NCI-H524 (cell line): ENCODE data around the gene GPBP1L1.
"Not testable (repeated sequence)": the region's sequence is repeated elsewhere in the genome, so short reads cannot be mapped to it uniquely, and the experiment has no call there.

Experiments used
- DNase-seq, 2 experiments: peaks; one replicate each; lab custom pipeline; 2025; lab: John Stamatoyannopoulos, UW

GPBP1L1 gene

GRCh38 chr1:45635211-45635610 lies 51.1 kb downstream of the GPBP1L1 start:
- no peak for DNase-seq

- no peak for DNase-seq
These were observed 55.9 kb downstream of the GPBP1L1 start for GRCh38 chr1:45630429-45630828.

- no peak for DNase-seq
These were observed 57.3 kb downstream of the GPBP1L1 start for GRCh38 chr1:45629035-45629434.

DNA sequence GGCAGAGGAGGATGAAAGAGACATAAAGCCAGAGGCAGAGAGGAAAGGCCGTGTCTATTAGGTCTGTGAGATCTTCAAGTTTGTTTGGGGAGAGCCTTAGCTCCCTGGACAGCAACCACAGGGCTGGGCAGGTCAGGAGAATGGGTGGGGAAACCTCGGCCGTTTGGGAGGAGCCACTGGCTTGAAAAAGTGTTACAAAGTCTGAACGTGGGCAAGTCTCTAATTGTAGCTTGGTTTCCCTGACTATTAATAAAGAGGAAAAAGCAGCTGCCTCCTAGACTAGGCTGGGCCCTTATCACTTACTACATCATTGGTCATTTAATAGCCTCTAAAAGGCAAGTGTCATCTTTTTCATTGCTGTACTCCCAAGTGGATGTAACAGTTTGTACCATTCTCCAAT lies 62.4 kb downstream of the GPBP1L1 start, which contains the start of gene CCDC17:
Gene CCDC17, minus strand, starts transcription at position 83 of the 400 bp plus-strand sequence. CDS start 145 bp downstream, outside the sequence.
- no peak for DNase-seq

DNA sequence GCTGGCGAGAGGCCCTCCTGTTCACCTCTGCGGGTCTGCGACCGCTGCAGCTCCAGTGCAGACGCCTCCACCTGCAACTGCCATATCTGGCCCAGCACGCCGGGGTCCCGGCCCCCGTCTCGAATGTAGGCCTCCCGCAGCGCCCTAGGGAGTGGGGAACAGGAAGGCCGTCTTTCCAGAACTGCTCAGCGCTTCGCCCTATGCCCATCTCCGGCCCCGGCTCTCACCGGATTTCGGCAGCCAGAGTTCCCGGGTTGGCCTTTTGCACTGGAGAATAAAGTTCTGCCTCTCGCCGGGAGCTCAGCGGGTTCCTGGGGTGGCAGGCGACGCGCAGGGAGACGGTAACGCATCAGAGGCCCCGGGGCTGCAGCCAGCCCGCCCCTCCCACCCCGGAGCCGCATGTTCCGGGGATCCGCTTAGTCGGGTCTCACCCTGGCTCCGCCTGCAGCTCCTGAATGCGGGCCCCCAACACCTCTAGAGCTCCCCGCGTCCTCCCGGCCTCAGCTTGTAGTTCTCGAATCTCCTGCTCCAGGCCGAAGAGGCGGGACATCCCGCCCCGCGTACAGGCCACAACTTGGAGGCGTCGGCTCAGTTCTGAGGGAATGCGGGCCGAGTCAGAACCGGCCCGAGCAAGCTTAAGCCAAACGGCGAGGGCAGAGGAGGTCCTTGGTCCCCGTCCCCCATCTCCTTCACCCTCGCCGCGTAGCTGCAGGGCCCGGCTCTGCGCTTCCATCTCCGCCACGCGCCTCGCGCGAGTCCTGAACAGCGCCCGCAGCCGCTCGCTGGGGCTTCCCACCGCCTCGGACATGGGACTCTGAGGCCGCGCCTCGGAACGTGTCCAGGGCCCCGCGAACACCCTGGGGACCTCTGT lies 63.6 kb downstream of the GPBP1L1 start:
- no peak for DNase-seq

GRCh38 chr1:45621895-45622523 lies 64.3 kb downstream of the GPBP1L1 start:
- no peak for DNase-seq

DNA sequence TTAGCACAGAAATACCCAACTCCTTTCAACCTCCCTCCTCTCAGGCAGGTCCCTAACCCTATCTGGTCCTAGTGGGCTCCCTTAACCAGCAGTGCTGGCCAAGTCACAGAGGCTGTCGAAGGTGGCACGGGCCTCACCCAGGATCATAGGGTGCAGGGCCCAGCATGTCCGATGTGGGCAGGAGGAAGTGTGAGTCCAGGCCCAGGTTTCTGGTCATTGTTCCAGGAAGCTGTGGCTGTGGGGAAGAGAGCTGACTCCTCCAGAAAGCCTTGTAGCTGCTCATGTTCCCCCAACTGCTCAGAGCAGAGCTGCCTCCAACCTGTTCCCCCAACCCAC lies 64.9 kb downstream of the GPBP1L1 start:
- DNase-seq: no peak

- DNase-seq: no peak
These were observed 65.5 kb downstream of the GPBP1L1 start for GRCh38 chr1:45620588-45621500.

GRCh38 chr1:45619149-45619921 lies 67.0 kb downstream of the GPBP1L1 start:
- no peak for DNase-seq

DNA sequence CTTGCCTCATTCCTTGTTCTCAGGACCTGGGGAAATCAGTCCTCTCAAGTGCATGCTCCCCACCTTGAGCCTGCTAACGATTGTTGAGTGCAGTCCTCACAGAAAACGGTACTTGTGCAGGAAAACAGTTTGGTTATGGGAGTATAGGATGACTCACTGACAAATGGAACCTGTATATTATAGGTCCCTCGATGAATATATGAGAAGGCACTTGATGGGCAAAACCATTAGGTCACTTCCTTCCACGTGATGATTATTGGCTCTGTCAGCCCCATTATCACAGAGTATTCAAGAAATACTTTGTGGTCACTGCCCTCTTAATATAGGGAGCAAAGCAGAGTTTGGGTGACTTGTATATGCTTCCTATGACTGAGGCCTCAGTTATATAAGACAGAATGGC lies 68.7 kb downstream of the GPBP1L1 start:
- no peak for DNase-seq

- no peak for DNase-seq
These were observed 70.4 kb downstream of the GPBP1L1 start for GRCh38 chr1:45615885-45616284.

- DNase-seq: no peak
These were observed 73.3 kb downstream of the GPBP1L1 start for GRCh38 chr1:45612941-45613579.

- no peak for DNase-seq
These were observed 75.6 kb downstream of the GPBP1L1 start for GRCh38 chr1:45610589-45611226.

DNA sequence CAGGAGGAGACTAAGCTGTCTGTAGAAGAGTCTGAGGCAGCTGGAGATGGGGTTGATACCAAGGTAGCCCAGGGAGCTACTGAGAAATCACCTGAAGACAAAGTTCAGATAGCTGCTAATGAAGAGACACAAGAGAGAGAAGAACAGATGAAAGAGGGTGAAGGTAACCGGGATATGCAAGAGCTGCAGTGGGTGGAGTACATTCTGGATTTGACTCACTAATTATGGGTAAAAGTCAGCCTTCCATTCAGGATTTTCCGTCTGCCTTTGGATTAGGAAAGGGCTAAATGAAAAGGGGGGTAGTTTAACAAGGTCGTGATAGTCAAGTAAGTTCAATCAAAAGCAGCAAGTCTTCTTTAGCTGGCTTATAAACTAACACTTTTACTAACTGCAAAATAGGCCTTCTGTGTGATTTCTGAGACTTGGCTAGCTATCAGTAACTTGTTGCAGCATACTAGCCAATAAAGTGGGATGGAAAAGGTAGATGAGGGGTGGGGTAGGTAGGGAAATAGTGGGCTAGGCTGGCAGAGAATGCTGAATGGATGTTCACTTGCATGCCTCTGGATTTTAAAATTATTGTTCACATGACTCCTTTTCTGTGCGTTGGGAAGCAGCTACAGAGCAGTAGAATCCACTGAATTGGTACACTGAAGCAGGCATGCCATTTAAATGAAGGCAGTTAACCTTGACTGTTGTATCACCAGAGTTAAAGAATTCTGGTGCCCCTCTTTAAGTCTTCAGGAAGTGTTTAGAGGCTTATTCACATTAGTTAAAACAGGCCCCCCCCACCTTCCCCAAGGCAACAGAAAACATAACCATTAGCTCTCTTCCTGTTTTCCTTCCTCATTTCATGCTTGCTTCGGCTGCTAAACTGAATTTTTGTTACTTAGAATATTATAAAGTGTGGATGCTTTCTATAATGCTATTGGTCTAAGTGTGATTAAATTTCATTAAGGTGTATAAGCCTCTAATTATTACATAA lies 77.9 kb downstream of the GPBP1L1 start:
- no peak for DNase-seq

- no peak for DNase-seq
These were observed 78.8 kb downstream of the GPBP1L1 start for GRCh38 chr1:45607404-45608074.

GRCh38 chr1:45604239-45604638 lies 82.1 kb downstream of the GPBP1L1 start:
- no peak for DNase-seq

DNA sequence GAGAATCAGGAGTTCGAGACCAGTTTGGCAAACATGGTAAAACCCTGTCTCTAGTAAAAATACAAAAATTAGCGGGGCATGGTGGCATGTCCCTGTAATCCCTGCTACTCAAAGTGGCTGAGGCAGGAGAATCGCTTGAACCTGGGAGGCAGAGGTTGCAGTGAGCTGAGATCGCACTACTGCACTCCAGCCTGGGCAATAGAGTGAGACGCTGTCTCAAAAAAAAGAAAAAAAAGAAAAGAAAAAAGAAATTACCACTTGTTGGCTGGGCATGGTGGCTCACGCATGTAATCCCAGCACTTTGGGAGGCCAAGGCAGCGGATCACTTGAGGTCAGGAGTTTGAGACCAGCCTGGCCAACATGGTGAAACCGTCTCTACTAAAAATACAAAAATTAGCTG lies 89.6 kb downstream of the GPBP1L1 start:
- DNase-seq: not testable (repeated sequence)

- DNase-seq: no peak
These were observed 91.9 kb downstream of the GPBP1L1 start for GRCh38 chr1:45594412-45594811.

DNA sequence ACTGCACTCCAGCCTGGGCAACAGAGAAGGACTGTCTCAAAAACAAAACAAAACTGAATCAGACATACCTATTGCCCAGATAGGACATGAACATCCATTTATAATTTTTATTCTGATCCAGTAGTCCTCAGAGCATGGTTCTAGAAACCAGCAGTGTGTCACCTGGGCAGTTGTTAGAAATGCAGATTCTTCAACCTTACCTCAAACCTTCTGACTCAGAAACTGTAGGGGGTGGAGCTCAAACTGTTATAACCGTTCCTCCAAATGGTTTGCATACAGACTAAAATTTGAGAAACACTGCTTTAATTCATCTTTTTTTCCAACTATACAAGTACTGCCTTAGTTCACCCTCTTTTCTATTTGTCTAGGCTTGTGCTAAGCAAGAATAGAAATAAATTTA lies 96.5 kb downstream of the GPBP1L1 start:
- DNase-seq: no peak
